ENCODE data around the gene LGSN.

The LGSN gene

GRCh38 chr6:63303476-63303875, 16.3 kb downstream of the LGSN start:
- DNase-seq = no peak
- Histone ChIP-seq H3K36me3 (replicated peaks) (no peaks in the 10 kb centered on the region), H3K4me3 (ENCODE audit: low read depth, low read length) (no peak overlapping the region), H3K27me3 (replicated peaks) (no peaks in the 10 kb centered on the region), H3K27ac (no peak overlapping the region)
- in situ Hi-C loops (cut with HindIII; ENCODE audit: low pct_ligation_motif_present, low sequenced_read_pairs) = no loop called here
- TF ChIP-seq, protein P1, sequence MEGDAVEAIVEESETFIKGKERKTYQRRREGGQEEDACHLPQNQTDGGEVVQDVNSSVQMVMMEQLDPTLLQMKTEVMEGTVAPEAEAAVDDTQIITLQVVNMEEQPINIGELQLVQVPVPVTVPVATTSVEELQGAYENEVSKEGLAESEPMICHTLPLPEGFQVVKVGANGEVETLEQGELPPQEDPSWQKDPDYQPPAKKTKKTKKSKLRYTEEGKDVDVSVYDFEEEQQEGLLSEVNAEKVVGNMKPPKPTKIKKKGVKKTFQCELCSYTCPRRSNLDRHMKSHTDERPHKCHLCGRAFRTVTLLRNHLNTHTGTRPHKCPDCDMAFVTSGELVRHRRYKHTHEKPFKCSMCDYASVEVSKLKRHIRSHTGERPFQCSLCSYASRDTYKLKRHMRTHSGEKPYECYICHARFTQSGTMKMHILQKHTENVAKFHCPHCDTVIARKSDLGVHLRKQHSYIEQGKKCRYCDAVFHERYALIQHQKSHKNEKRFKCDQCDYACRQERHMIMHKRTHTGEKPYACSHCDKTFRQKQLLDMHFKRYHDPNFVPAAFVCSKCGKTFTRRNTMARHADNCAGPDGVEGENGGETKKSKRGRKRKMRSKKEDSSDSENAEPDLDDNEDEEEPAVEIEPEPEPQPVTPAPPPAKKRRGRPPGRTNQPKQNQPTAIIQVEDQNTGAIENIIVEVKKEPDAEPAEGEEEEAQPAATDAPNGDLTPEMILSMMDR (IDR thresholded peaks at IDR 0.05; ENCODE audit: low read depth, low read length, missing control alignments) = no peak

DNA sequence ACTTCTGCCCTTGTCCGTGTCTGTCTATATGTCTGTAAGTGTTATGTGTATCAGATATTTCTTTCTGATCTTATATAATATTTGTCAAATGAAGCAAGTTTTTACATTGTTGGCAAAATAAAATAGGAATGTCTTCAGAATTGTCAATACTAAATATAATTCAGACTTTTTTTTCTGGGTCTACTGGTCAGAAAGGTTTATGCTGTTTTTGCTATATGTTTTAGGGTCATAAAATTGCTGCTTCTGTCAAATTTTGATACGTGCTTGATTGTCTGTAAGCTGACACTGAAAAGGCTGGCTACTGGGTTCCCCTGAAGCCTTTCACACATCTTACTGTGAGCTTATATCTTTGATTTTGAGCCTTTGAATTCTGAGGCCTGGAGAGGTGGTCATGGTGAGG, 20.1 kb downstream of the LGSN start:
- TF ChIP-seq, protein P1 (IDR thresholded peaks at IDR 0.05; ENCODE audit: low read depth, low read length, missing control alignments) = no peak
- Histone ChIP-seq H3K36me3 (replicated peaks) (no peaks in the 10 kb centered on the region), H3K27ac (no peak overlapping the region), H3K27me3 (replicated peaks) (no peaks in the 10 kb centered on the region), H3K4me3 (ENCODE audit: low read depth, low read length) (no peak overlapping the region)
- in situ Hi-C loops (cut with HindIII; ENCODE audit: low pct_ligation_motif_present, low sequenced_read_pairs) = no loop called here
- no peak for DNase-seq

DNA sequence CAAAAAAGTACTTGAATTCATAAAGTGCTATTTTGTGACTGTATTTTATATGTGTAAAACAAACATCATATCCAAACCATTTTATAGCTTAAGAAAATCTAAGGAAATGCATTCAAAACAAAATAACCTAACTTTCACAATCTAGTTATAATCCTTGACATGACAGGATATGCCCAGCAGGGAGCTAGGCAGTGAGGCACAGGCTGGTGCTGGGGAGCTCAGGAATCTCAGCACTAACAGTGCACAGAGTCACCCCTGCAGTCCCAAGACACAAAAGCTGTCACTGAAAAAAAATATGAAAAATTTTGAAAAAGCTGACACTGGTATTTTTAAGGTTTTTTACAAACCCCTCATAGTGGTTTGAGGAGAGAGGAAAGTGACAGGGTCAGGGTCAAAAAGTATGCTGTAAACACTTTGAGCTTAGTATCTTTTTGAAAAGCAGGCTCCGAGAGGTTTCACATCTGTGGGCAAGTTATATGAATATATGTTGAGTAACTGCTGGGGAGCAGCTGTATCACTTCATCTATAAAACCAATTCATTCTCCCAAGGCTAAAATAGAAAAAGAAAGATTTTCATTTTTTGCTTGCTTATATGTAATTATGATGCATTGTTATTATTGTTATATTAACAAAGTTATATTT, 24.1 kb downstream of the LGSN start:
- Histone ChIP-seq H3K27ac (no peak overlapping the region), H3K4me3 (ENCODE audit: low read depth, low read length) (no peak overlapping the region), H3K27me3 (replicated peaks) (no peaks in the 10 kb centered on the region), H3K36me3 (replicated peaks) (no peaks in the 10 kb centered on the region)
- TF ChIP-seq, protein P1 (IDR thresholded peaks at IDR 0.05; ENCODE audit: low read depth, low read length, missing control alignments) = no peak
- no peak for DNase-seq
- in situ Hi-C loops (cut with HindIII; ENCODE audit: low pct_ligation_motif_present, low sequenced_read_pairs) = no loop called here

GRCh38 chr6:63290492-63291058, 29.2 kb downstream of the LGSN start:
- no peaks in the 10 kb centered on the region for H3K36me3 ChIP-seq (replicated peaks)
- TF ChIP-seq, protein P1 (IDR thresholded peaks at IDR 0.05; ENCODE audit: low read depth, low read length, missing control alignments) = no peak
- in situ Hi-C loops (cut with HindIII; ENCODE audit: low pct_ligation_motif_present, low sequenced_read_pairs) = no loop called here
- H3K4me3 ChIP-seq (ENCODE audit: low read depth, low read length) = no peak overlapping the region
- DNase-seq = no peak
- H3K27me3 ChIP-seq (replicated peaks) = no peaks in the 10 kb centered on the region
- no peak overlapping the region for H3K27ac ChIP-seq

DNA sequence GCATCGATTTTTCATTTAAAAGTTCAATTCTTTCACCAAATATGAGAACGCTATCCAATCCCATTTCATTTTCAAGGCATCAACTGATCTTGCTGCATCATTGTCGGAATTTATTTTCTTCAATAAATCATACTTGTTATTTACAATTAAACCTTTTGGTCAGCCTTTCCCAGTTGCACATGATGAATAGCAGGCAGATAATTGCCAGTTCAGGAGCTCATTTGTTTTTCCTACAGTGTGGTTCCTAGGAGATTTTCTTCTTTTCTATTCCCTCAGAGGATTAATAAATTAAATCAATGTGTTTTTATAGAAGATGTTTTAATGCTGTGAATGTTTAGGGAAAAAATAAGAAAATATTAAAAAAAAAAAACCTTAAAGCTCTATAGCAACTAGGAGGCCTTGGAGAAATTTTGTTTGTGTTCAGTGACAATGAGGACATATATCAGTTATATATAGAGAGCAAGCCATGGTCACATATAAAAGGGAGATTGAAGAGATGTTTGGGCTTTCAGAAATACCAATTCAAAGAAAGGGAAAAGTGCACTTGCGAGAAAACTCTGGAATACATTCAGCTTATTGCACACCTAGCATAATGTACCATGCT, 30.4 kb downstream of the LGSN start:
- no peak for DNase-seq
- in situ Hi-C loops (cut with HindIII; ENCODE audit: low pct_ligation_motif_present, low sequenced_read_pairs) = no loop called here
- H3K27ac ChIP-seq = no peak overlapping the region
- no peaks in the 10 kb centered on the region for H3K36me3 ChIP-seq (replicated peaks)
- no peak overlapping the region for H3K4me3 ChIP-seq (ENCODE audit: low read depth, low read length)
- TF ChIP-seq, protein P1 (IDR thresholded peaks at IDR 0.05; ENCODE audit: low read depth, low read length, missing control alignments) = no peak
- H3K27me3 ChIP-seq (replicated peaks) = no peaks in the 10 kb centered on the region
